Activated CD4-positive, alpha-beta T cell treated with anti-CD3 and anti-CD28 coated beads, Interleukin-10, Interleukin-2, amounts not matched to agents 100 ng/mL and 50 ng/mL, durations not matched to agents 16 hours and 8 hours (primary cell): Measurements from ENCODE around the gene MC4R.

Source experiments
- DNase-seq: peaks from one replicate; pipeline ENCODE4 v3.0.0-alpha.2; 2020

The MC4R gene

DNA sequence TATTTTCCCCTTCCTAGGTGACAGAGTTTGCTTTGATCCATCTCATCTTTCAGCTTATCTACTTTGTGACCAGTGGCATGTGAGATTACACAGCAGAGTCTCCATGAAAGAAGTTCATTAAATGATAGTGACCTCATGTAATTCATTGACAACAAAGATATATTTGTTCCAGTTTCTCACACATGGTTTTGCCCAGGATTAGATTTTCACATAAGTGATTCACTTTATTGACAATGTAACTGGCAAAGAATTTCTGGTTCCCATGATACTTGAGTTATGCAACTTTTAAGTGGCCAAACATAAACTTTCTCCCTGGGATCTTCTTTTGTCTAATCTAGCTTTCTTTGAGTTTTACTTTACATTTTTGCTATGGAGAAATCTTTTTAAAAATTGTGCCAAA is 50.0 kb downstream of the MC4R start:
- no peak for DNase-seq
